ENCODE data around the gene MAB21L4. TPM values are rescaled to one million over a fixed set of nuclear protein-coding genes. Genes with fewer than 3 reads are reported as not detected.

Gene MAB21L4
- total RNA-seq, 1 donor from 2014 or later: 0.59 TPM

DNA sequence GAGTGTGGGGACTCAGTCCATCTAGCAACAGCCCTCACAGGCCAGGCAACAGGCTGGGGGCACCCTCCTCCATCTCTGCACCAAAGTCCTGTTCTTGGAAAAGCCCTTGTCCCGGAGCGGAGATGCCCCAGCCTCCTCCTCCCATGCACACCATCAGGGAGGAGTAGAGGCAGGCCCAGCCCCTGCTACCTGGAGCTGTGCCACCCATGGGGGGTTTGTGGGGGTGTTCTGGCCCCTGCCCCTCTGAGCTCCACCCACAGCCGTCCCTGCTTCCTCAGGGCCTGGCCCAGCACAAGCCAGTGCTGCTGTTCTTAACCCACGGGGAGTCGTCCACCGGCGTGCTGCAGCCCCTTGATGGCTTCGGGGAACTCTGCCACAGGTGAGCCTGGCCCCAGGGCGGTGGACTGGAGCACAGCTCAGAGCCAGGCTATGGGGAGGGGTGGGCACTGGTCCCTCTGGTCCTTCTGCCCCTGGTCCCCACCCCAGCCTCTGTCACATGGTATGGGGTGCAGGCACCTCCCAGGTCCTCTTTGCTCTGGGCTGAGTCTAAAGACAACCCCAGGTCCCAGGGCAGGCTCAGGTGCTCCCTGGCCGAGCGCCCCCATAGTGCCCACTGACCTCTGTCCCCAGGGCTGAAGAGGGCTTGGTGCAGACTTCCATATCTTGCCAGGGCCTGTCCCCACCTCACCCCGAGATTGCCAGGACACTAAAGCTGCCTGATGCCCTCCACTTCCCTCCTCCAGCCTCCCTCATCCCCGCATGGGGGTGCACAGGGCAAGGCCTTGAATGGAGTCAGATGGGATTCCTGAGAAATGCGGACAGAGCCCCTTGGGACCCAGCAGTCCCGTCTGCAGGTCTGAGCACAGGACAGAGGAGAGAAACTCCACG, 24.6 kb downstream of the MAB21L4 start:
- Mint-ChIP-seq H3K36me3 (ENCODE audit: low read depth, unreplicated experiment) (no peaks in the 10 kb centered on the region), H3K4me1 (ENCODE audit: low read depth, unreplicated experiment) (no peaks in the 10 kb centered on the region), H3K27ac (ENCODE audit: unreplicated experiment) (no peak overlapping the region), H3K4me3 (ENCODE audit: unreplicated experiment) (no peak overlapping the region), H3K9me3 (ENCODE audit: unreplicated experiment) (no peaks in the 10 kb centered on the region), H3K27me3 (ENCODE audit: low read depth, unreplicated experiment) (peaks cover 51% of the 10 kb centered on the region)
- Histone ChIP-seq H3K27ac (ENCODE audit: low read depth, low read length) (no peak overlapping the region), H3K4me2 (ENCODE audit: low read length) (no peak overlapping the region), H3K36me3 (ENCODE audit: insufficient read depth, low read length) (no peaks in the 10 kb centered on the region), H4K20me1 (ENCODE audit: insufficient read depth, low read length) (no peaks in the 10 kb centered on the region), H3K9me3 (ENCODE audit: insufficient read depth, low read depth, low read length) (no peaks in the 10 kb centered on the region), H3K9ac (ENCODE audit: low read length) (no peak overlapping the region), H3K27me3 (ENCODE audit: insufficient read depth, low read length) (peaks cover 7% of the 10 kb centered on the region), H2AFZ (ENCODE audit: low read depth, low read length) (no peak overlapping the region), H3K4me1 (ENCODE audit: insufficient read depth, low read length) (peaks cover 3% of the 10 kb centered on the region), H3K79me2 (ENCODE audit: insufficient read depth, low read length) (no peaks in the 10 kb centered on the region), H3K4me3 (ENCODE audit: insufficient read depth, low read depth, low read length) (no peak overlapping the region)
- no peak for DNase-seq (ENCODE audit: low read depth)
- TF ChIP-seq EZH2 (IDR thresholded peaks at IDR 0.05; ENCODE audit: insufficient read depth, low read length): no peak
- TF ChIP-seq, protein P1, sequence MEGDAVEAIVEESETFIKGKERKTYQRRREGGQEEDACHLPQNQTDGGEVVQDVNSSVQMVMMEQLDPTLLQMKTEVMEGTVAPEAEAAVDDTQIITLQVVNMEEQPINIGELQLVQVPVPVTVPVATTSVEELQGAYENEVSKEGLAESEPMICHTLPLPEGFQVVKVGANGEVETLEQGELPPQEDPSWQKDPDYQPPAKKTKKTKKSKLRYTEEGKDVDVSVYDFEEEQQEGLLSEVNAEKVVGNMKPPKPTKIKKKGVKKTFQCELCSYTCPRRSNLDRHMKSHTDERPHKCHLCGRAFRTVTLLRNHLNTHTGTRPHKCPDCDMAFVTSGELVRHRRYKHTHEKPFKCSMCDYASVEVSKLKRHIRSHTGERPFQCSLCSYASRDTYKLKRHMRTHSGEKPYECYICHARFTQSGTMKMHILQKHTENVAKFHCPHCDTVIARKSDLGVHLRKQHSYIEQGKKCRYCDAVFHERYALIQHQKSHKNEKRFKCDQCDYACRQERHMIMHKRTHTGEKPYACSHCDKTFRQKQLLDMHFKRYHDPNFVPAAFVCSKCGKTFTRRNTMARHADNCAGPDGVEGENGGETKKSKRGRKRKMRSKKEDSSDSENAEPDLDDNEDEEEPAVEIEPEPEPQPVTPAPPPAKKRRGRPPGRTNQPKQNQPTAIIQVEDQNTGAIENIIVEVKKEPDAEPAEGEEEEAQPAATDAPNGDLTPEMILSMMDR (IDR thresholded peaks at IDR 0.05; ENCODE audit: insufficient read depth, low read depth, low read length): no peak
- FAIRE-seq: no peak

DNA sequence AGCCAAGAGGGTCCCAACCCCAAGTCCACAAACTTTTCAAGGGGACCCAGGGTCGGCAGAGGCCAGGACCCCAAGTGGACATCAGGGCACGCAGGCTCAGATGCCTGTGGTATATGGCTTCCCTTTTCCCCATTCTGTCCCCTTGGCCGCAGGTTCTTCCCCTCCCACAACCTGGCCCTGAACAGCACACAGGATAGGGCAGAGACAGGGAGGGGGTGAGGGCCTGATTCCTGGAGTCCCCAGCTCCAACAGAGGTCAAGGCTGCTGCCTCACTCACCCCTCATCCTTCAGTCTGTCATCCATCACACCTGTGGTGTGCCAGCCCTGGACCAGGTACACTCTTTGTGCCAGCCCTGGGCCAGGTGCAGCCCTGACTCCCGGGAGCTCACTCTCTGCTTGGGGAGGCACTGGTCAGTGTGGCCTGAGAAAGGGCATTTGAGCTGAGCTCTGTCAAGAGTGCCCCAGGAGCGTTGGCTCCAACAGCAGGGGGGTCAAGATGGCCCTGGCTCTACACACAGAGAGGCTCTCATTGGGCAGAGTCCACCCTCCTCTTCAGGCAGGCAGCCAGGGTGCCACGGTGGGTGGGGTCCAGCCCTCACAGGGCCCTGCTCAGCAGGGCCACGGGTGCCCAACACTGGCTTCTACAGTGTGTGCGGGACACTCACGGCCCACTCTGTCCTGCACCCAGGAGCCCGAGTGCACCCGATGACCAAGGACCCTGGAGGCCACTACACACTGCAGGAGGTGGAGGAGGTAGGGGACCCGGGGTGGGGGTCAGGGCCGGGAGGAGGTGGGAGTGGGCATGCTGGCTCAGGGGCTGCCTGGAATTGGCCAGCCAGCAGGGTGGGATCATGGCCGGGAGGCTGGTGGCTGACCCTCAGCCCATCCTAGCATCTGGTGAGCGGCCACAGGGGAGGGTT, 25.7 kb downstream of the MAB21L4 start:
- no peak for TF ChIP-seq EZH2 (IDR thresholded peaks at IDR 0.05; ENCODE audit: insufficient read depth, low read length)
- H4K20me1 ChIP-seq (ENCODE audit: insufficient read depth, low read length): no peaks in the 10 kb centered on the region
- no peaks in the 10 kb centered on the region for H3K4me1 Mint-ChIP-seq (ENCODE audit: low read depth, unreplicated experiment)
- no peak overlapping the region for H3K4me3 ChIP-seq (ENCODE audit: insufficient read depth, low read depth, low read length)
- H3K27ac Mint-ChIP-seq (ENCODE audit: unreplicated experiment): no peak overlapping the region
- no peaks in the 10 kb centered on the region for H3K79me2 ChIP-seq (ENCODE audit: insufficient read depth, low read length)
- H3K4me2 ChIP-seq (ENCODE audit: low read length): no peak overlapping the region
- peaks cover 7% of the 10 kb centered on the region for H3K27me3 ChIP-seq (ENCODE audit: insufficient read depth, low read length)
- H3K9me3 ChIP-seq (ENCODE audit: insufficient read depth, low read depth, low read length): no peaks in the 10 kb centered on the region
- peaks cover 3% of the 10 kb centered on the region for H3K4me1 ChIP-seq (ENCODE audit: insufficient read depth, low read length)
- H3K9me3 Mint-ChIP-seq (ENCODE audit: unreplicated experiment): no peaks in the 10 kb centered on the region
- no peak overlapping the region for H3K4me3 Mint-ChIP-seq (ENCODE audit: unreplicated experiment)
- no peak overlapping the region for H2AFZ ChIP-seq (ENCODE audit: low read depth, low read length)
- FAIRE-seq: no peak
- H3K36me3 Mint-ChIP-seq (ENCODE audit: low read depth, unreplicated experiment): no peaks in the 10 kb centered on the region
- peaks cover 58% of the 10 kb centered on the region for H3K27me3 Mint-ChIP-seq (ENCODE audit: low read depth, unreplicated experiment)
- no peaks in the 10 kb centered on the region for H3K36me3 ChIP-seq (ENCODE audit: insufficient read depth, low read length)
- no peak overlapping the region for H3K9ac ChIP-seq (ENCODE audit: low read length)
- no peak overlapping the region for H3K27ac ChIP-seq (ENCODE audit: low read depth, low read length)
- no peak for DNase-seq (ENCODE audit: low read depth)
